ENCODE measurements around the gene ADA.

DNA sequence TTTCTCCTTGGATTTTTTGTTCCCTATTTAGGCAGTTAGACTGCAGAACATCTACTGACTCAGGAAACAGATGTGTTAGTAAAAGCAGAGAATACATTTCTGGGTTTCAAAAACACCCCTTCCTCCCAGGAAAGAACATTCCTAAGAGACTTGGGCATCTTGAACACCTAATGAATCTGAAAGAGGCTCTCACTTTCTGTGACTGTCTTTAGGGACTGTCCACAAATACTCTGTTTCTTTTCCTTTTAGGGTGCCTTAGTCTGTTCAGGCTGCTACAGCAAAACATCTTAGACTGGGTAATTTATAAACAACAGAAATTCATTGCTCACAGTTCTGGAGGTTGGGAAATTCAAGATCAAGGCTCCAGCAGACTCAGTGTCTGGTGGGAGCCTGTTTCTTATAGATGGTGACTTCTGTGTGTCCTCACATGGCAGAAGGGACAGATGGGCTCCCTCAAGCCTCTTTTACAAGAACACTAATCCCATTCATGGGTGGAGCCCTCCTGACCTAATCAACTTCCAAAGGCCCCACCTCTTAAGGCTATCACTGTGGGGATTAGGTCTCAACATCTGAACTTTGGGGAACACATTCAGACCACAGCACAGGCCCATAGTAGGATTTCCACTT, 44.3 kb upstream of the ADA start:
- TF ChIP-seq, protein P1, sequence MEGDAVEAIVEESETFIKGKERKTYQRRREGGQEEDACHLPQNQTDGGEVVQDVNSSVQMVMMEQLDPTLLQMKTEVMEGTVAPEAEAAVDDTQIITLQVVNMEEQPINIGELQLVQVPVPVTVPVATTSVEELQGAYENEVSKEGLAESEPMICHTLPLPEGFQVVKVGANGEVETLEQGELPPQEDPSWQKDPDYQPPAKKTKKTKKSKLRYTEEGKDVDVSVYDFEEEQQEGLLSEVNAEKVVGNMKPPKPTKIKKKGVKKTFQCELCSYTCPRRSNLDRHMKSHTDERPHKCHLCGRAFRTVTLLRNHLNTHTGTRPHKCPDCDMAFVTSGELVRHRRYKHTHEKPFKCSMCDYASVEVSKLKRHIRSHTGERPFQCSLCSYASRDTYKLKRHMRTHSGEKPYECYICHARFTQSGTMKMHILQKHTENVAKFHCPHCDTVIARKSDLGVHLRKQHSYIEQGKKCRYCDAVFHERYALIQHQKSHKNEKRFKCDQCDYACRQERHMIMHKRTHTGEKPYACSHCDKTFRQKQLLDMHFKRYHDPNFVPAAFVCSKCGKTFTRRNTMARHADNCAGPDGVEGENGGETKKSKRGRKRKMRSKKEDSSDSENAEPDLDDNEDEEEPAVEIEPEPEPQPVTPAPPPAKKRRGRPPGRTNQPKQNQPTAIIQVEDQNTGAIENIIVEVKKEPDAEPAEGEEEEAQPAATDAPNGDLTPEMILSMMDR (conservative IDR thresholded peaks at IDR 0.05 in 1 of 2, IDR thresholded peaks at IDR 0.05 in 1 of 2; ENCODE audit: extremely low read depth in 1 of 2, insufficient read depth in 1 of 2, low read depth in 1 of 2, low read length in 2 of 2), result no peak
- no peak for TF ChIP-seq EZH2 (IDR thresholded peaks at IDR 0.05; ENCODE audit: borderline replicate concordance, low read length)
